Mesodermal cell (in vitro differentiated cells): ENCODE results near the gene CNKSR3.
"Not testable (repeated sequence)": the region's sequence is repeated elsewhere in the genome, so short reads cannot be mapped to it uniquely, and the experiment has no call there.

Experiments used
- H3K27ac ChIP-seq: 2 replicates; pipeline ENCODE4 v1.7.0; 2013; ENCODE audit warnings: mild to moderate bottlenecking, low read depth, low read length, moderate library complexity; ENCODE audit not compliant: severe bottlenecking
- H3K36me3 ChIP-seq: 2 replicates; pipeline ENCODE4 v1.7.1; 2013; ENCODE audit warnings: mild to moderate bottlenecking, low read length, moderate library complexity; ENCODE audit not compliant: control insufficient read depth, insufficient read depth
- H3K4me1 ChIP-seq: one replicate; pipeline ENCODE4 v1.7.1; 2013; ENCODE audit warnings: mild to moderate bottlenecking, low read length; ENCODE audit not compliant: insufficient read depth, control insufficient read depth, poor library complexity, severe bottlenecking
- H3K4me3 ChIP-seq: 2 replicates; pipeline ENCODE4 v1.7.0; 2013; ENCODE audit warnings: low read length, control low read depth, mild to moderate bottlenecking; ENCODE audit not compliant: insufficient read depth, poor library complexity, severe bottlenecking; ENCODE audit errors: extremely low read depth
- H3K9me3 ChIP-seq: 2 replicates; pipeline ENCODE4 v1.7.1; 2013; ENCODE audit warnings: mild to moderate bottlenecking, low read length, moderate library complexity; ENCODE audit not compliant: control insufficient read depth
- WGBS, 2 experiments: methylation state at CpG; one replicate each; pipeline ENCODE4 v1.1.5; 2013; ENCODE audit warnings: missing lambda C conversion rate in 2 of 2; ENCODE audit not compliant: insufficient coverage in 2 of 2; 5-methylcytosine and 5-hydroxymethylcytosine counted together

CNKSR3 gene

GRCh38 chr6:154528310-154528915 lies 17.9 kb upstream of the CNKSR3 start:
- Histone ChIP-seq H3K9me3 (no peaks in the 10 kb centered on the region), H3K4me1 (no peaks in the 10 kb centered on the region), H3K4me3 (no peak overlapping the region), H3K36me3 (no peaks in the 10 kb centered on the region), H3K27ac (no peak overlapping the region)
- 84 to 92% methylated on average over 3 of the region's 3 CpGs for WGBS, 2 experiments

DNA sequence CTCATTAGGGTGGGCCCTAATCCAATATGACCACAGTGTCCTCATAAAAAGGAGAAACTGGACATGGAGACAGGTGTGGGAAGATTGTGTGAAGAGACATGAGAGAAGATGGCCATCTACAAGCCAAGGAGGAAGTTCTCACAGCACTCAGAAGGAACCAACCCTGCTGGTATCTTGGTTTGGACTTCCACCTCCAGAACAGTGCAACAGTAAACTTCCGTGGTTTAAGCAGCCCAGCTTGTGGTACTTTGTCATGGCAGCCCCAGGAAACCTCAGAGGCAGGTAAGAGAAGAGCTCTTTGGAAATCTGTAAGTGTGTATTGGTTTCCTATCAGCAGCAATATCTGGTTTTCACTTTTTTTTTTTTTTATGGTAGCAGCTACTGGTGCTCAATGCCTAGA lies 16.5 kb upstream of the CNKSR3 start:
- Histone ChIP-seq H3K36me3 (no peaks in the 10 kb centered on the region), H3K4me3 (no peak overlapping the region), H3K4me1 (no peaks in the 10 kb centered on the region), H3K27ac (no peak overlapping the region), H3K9me3 (no peaks in the 10 kb centered on the region)
- 80 to 90% methylated on average over 1 of the region's 1 CpG for WGBS, 2 experiments

DNA sequence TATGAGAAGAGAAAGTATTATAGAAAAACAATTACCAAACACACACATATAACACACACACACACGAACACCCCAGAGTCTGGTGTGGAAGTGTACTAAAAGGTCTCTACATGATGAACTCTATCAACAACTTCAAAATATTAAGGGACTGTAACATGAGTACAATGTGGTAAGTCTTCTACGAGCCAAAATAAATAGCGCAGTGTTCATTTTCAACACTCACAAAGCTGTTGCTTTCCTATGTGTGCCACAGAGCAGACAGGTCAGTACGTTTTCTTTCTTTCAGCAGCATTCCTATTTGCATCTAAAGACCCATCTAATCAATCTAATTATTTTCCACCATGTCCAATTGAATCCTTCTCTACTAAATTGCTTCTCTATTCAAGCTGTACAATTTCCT lies 12.1 kb upstream of the CNKSR3 start:
- Histone ChIP-seq H3K9me3 (no peaks in the 10 kb centered on the region), H3K4me1 (peaks cover 8% of the 10 kb centered on the region), H3K4me3 (no peak overlapping the region), H3K36me3 (no peaks in the 10 kb centered on the region), H3K27ac (no peak overlapping the region)
- 92 to 98% methylated on average over 3 of the region's 4 CpGs for WGBS, 2 experiments

GRCh38 chr6:154521412-154521811 lies 10.9 kb upstream of the CNKSR3 start:
- H3K9me3 ChIP-seq: no peaks in the 10 kb centered on the region
- WGBS, 2 experiments: 75 to 97% methylated on average over 4 to 5 of the region's 7 CpGs
- no peak overlapping the region for H3K27ac ChIP-seq
- H3K4me3 ChIP-seq: no peak overlapping the region
- H3K4me1 ChIP-seq: peaks cover 8% of the 10 kb centered on the region
- H3K36me3 ChIP-seq: no peaks in the 10 kb centered on the region

DNA sequence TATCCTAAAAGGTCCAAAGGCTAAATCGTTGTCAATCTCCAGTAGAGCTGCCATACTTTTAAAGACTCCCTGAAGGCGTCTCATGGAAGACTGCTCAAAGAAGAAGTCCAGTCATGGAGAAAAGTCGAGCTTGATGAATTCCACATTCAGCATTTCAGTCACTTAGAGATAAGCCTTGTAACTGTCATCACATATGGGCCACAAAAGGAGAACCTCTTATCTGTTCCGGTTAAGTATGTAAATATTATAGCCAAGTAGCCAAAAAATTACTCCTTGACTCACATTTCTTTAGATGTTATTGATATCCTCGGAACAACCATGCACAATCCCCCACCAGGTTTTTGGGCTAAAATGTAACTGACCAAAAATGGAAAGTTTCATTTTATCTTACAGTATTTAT lies 9.8 kb upstream of the CNKSR3 start:
- Histone ChIP-seq H3K27ac (peak overlapping the region; percentile 57), H3K4me1 (peaks cover 8% of the 10 kb centered on the region), H3K36me3 (no peaks in the 10 kb centered on the region), H3K4me3 (no peak overlapping the region), H3K9me3 (no peaks in the 10 kb centered on the region)
- 38 to 54% methylated on average over 2 to 3 of the region's 5 CpGs for WGBS, 2 experiments

- Histone ChIP-seq H3K36me3 (no peaks in the 10 kb centered on the region), H3K27ac (no peak overlapping the region), H3K4me3 (no peak overlapping the region), H3K4me1 (peaks cover 12% of the 10 kb centered on the region), H3K9me3 (no peaks in the 10 kb centered on the region)
- WGBS, 2 experiments: 63 to 74% methylated on average over 3 to 4 of the region's 6 CpGs
These were observed 7.9 kb upstream of the CNKSR3 start for GRCh38 chr6:154518396-154518795.

DNA sequence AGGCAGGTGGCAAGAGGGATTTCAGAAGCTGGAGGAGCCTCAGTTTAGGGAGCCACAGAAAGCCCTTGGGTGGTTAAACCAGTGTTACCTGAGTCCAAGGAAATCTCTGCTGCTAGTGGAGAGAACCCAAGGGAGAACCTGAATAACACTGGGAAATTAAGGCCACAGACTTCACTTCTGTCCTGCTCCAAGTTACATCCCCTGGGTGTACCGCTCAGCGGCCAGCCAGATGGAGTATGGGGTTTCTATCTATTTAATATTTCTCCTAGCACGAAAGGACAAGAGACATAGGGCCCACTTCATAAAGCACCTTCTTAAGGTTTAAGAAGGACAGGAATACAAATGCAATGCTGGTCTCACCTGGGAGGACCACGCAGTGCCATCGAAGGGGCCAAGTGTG lies 5.8 kb upstream of the CNKSR3 start:
- WGBS, 2 experiments: 93 to 100% methylated on average over 2 to 3 of the region's 5 CpGs
- Histone ChIP-seq H3K27ac (no peak overlapping the region), H3K36me3 (no peaks in the 10 kb centered on the region), H3K4me3 (no peak overlapping the region), H3K9me3 (no peaks in the 10 kb centered on the region), H3K4me1 (peaks cover 12% of the 10 kb centered on the region)

DNA sequence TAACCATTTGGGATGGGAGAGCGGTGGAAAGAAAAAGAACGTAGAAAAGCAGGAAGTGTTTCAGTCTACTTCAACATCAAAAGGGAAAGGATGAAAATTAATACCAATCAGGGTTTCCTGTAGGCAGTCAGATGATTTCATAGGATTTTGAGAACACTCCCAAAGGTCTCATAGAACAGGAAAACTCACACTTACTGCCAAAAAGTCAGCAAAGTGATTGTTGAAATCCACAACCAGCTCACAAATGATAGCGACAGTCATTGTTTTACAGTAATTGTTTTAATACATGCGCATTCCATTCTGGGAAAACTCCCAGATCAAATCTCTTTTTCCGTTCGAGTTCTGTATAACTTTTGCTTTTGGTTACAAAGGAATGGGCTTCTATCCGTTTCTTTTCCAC lies 5.3 kb upstream of the CNKSR3 start:
- H3K9me3 ChIP-seq: no peaks in the 10 kb centered on the region
- WGBS, 2 experiments: 72 to 80% methylated on average over 2 to 5 of the region's 7 CpGs
- H3K4me1 ChIP-seq: peaks cover 12% of the 10 kb centered on the region
- H3K36me3 ChIP-seq: no peaks in the 10 kb centered on the region
- H3K4me3 ChIP-seq: no peak overlapping the region
- H3K27ac ChIP-seq: no peak overlapping the region

DNA sequence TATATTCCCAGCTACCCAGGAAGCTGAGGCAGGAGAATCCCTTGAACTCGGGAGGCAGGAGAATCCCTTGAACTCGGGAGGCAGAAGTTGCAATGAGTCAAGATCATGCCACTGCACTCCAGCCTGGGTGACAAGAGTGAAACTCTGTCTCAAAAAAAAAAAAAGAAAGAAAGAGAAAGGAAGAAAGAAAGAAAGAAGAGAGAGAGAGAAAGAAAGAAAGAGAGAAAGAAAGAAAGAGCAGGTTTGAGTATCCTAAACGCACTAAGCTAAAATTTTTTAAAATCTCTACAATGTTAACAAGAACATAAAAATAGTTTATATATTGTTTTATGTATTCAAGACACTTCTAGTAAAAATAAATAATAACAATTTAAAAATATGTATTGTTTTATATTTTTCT lies 4.6 kb upstream of the CNKSR3 start:
- H3K4me1 ChIP-seq, H3K27ac ChIP-seq, H3K4me3 ChIP-seq, H3K36me3 ChIP-seq, H3K9me3 ChIP-seq: not testable (repeated sequence)
- WGBS, 2 experiments: 77 to 100% methylated on average over 1 to 2 of the region's 3 CpGs

DNA sequence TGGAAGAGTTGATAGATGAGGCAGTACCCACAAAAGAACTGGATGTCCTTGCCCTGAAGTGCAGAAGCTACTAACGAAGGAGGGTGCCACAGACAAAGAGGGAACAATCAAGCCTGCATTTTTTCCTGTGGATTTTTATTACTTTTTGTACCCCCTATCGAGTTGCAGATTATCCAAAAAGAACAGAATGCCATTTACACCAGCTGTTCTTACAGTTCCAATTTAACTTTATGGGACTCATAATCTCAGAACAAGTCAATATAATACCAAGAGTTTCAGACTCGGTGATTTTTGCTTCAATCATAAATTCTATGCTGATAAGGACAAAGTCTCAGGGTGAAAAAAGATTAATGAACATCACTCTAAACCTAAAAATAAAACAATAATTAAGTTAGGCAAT lies 4.0 kb upstream of the CNKSR3 start:
- H3K9me3 ChIP-seq: no peaks in the 10 kb centered on the region
- peaks cover 4% of the 10 kb centered on the region for H3K4me1 ChIP-seq
- WGBS, 2 experiments: 80 to 92% methylated on average over 2 of the region's 3 CpGs
- no peak overlapping the region for H3K27ac ChIP-seq
- no peak overlapping the region for H3K4me3 ChIP-seq
- no peaks in the 10 kb centered on the region for H3K36me3 ChIP-seq

GRCh38 chr6:154513601-154514320 lies 3.3 kb upstream of the CNKSR3 start:
- WGBS, 2 experiments: 40 to 47% methylated on average over 1 to 3 of the region's 5 CpGs
- no peaks in the 10 kb centered on the region for H3K9me3 ChIP-seq
- no peaks in the 10 kb centered on the region for H3K36me3 ChIP-seq
- peaks cover 4% of the 10 kb centered on the region for H3K4me1 ChIP-seq
- no peak overlapping the region for H3K4me3 ChIP-seq
- H3K27ac ChIP-seq: no peak overlapping the region
